Hematopoietic multipotent progenitor cell treated with erythropoietin and hydrocortisone succinate and interleukin-3 and kit ligand, for 6 days (in vitro differentiated cells): ENCODE measurements around the gene AKT3.

Source experiments
- DNase-seq: peaks from one replicate; pipeline ENCODE4 v3.0.0-alpha.2; 2015

Gene AKT3

GRCh38 chr1:243548516-243548915, 301.5 kb downstream of the AKT3 start:
- no peak for DNase-seq

GRCh38 chr1:243547891-243548290, 302.2 kb downstream of the AKT3 start:
- no peak for DNase-seq

GRCh38 chr1:243546457-243546856, 303.6 kb downstream of the AKT3 start:
- no peak for DNase-seq

GRCh38 chr1:243543501-243543900, 306.5 kb downstream of the AKT3 start:
- no peak for DNase-seq

GRCh38 chr1:243542739-243543415, 307.2 kb downstream of the AKT3 start:
- DNase-seq = no peak

GRCh38 chr1:243539636-243540035, 310.4 kb downstream of the AKT3 start:
- DNase-seq = no peak

GRCh38 chr1:243535014-243535413, 315.0 kb downstream of the AKT3 start:
- no peak for DNase-seq

- no peak for DNase-seq
These were observed 320.5 kb downstream of the AKT3 start for GRCh38 chr1:243529512-243529911.

- DNase-seq = no peak
These were observed 321.5 kb downstream of the AKT3 start for GRCh38 chr1:243528459-243529121.

- no peak for DNase-seq
These were observed 323.9 kb downstream of the AKT3 start for GRCh38 chr1:243526180-243526579.

- no peak for DNase-seq
These were observed 325.0 kb downstream of the AKT3 start for GRCh38 chr1:243525085-243525487.

- DNase-seq = no peak
These were observed 326.3 kb downstream of the AKT3 start for GRCh38 chr1:243523766-243524165.

GRCh38 chr1:243520831-243521230, 329.2 kb downstream of the AKT3 start:
- no peak for DNase-seq

- no peak for DNase-seq
These were observed 335.1 kb downstream of the AKT3 start for GRCh38 chr1:243514927-243515326.

- DNase-seq = no peak
These were observed 336.1 kb downstream of the AKT3 start for GRCh38 chr1:243513726-243514491.

- no peak for DNase-seq
These were observed 339.1 kb downstream of the AKT3 start for GRCh38 chr1:243510928-243511327.

- DNase-seq = no peak
These were observed 341.1 kb downstream of the AKT3 start for GRCh38 chr1:243508943-243509342.

GRCh38 chr1:243508303-243508713, 341.7 kb downstream of the AKT3 start:
- peak; percentile 30 for DNase-seq

GRCh38 chr1:243507672-243508302, 342.3 kb downstream of the AKT3 start:
- no peak for DNase-seq

GRCh38 chr1:243507001-243507671, 342.9 kb downstream of the AKT3 start:
- peak; percentile 23 for DNase-seq

GRCh38 chr1:243505986-243506689, 343.9 kb downstream of the AKT3 start:
- no peak for DNase-seq

- no peak for DNase-seq
These were observed 346.9 kb downstream of the AKT3 start for GRCh38 chr1:243503155-243503554.
